Panc1 (cell line): ENCODE measurements around the gene DNM3. TPM values are rescaled to one million over a fixed set of nuclear protein-coding genes. Genes with fewer than 3 reads are reported as not detected.

ENCODE experiments used
- ATAC-seq: fragments of 200-7000 bp; cut with Tn5 transposase; 2 replicates; pipeline ENCODE4 v1.9.1; 2020; ENCODE audit warnings: mild to moderate bottlenecking, moderate library complexity
- BruUV-seq: library from RNA; stranded (reverse); fragments of 400-500 nt; replicated peaks from 2 replicates; lab custom pipeline; 2021; lab: Mats Ljungman, UMichigan
- CTCF ChIA-PET: fragments of 300-600 bp; sonication (Branson Sonifier 250); formaldehyde crosslinking; loops from one replicate; lab custom pipeline; 2022; ENCODE audit warnings: antibody characterized with exemption; lab: Charles Lee
- POLR2A ChIA-PET: fragments of 300-600 bp; sonication (Branson Sonifier 250); formaldehyde crosslinking; loops from one replicate; lab custom pipeline; 2022; ENCODE audit warnings: antibody characterized with exemption; lab: Charles Lee
- DNase-seq: peaks from one replicate; pipeline ENCODE4 v3.0.0-alpha.2; 2010; ENCODE audit warnings: low read depth, low spot score
- H3K27ac ChIP-seq: 2 replicates; pipeline ENCODE4 v1.5.1; 2011; ENCODE audit warnings: mild to moderate bottlenecking, low read length, inconsistent platforms
- H3K27me3 ChIP-seq: fragments of 200-500 bp; sonication (Bioruptor generic); 2 replicates; pipeline ENCODE4 v1.6.0; 2014; ENCODE audit warnings: low read length, inconsistent platforms; ENCODE audit not compliant: control insufficient read depth, insufficient read depth
- H3K36me3 ChIP-seq: fragments of 200-500 bp; sonication (Bioruptor generic); 2 replicates; pipeline ENCODE4 v1.5.1; 2014; ENCODE audit warnings: inconsistent platforms, mild to moderate bottlenecking, low read length, moderate library complexity; ENCODE audit not compliant: control insufficient read depth, insufficient read depth
- H3K4me1 ChIP-seq: 2 replicates; pipeline ENCODE4 v1.5.1; 2011; ENCODE audit warnings: inconsistent platforms, mild to moderate bottlenecking, low read length, moderate library complexity; ENCODE audit not compliant: control insufficient read depth, insufficient read depth
- H3K4me3 ChIP-seq, 2 experiments: 2 replicates each; pipeline ENCODE4 v1.5.1; 2011 to 2012; ENCODE audit warnings: low read depth in 2 of 2, low read length in 2 of 2, mild to moderate bottlenecking in 2 of 2, inconsistent platforms in 1 of 2, moderate library complexity in 1 of 2
- H3K9me3 ChIP-seq: fragments of 200-500 bp; sonication (Bioruptor generic); 2 replicates; pipeline ENCODE4 v1.5.1; 2014; ENCODE audit warnings: low read depth, mild to moderate bottlenecking, inconsistent platforms, low read length, moderate library complexity; ENCODE audit not compliant: control insufficient read depth, insufficient read depth
- POLR2AphosphoS5 ChIP-seq: IDR thresholded peaks from 2 replicates; pipeline ENCODE4 v1.6.1; 2012; ENCODE audit warnings: mild to moderate bottlenecking, low read depth, low read length, moderate library complexity
- SIN3A ChIP-seq: IDR thresholded peaks from 2 replicates; pipeline ENCODE4 v1.6.1; 2012; ENCODE audit warnings: low read depth, mild to moderate bottlenecking, low read length, moderate library complexity, borderline replicate concordance; ENCODE audit not compliant: insufficient read depth
- TCF7L2 ChIP-seq: IDR thresholded peaks from 2 replicates; pipeline ENCODE4 v1.6.1; 2011; ENCODE audit warnings: mild to moderate bottlenecking, low read depth, low read length, inconsistent platforms
- in situ Hi-C: cut with HindIII; loops from 2 replicates; pipeline ENCODE4 v1.10.0; 2016; ENCODE audit warnings: low sequenced_read_pairs, low pct_unique_long_range_greater_than_20kb
- intact Hi-C: fragments of 100-400 bp; cut with micrococcal nuclease; formaldehyde crosslinking; loops from one replicate; pipeline ENCODE4 v1.10.0; 2022; ENCODE audit not compliant: unreplicated experiment
- total RNA-seq: library from RNA; stranded (reverse); gene quantifications from one replicate; pipeline ENCODE4 v1.2.1, GENCODE V29; 2021; ENCODE audit not compliant: unreplicated experiment
- TF ChIP-seq, protein P1 (sequence below): fragments of 450-650 bp; IDR thresholded peaks from 2 replicates; pipeline ENCODE4 v1.5.1; 2017; ENCODE audit warnings: mild to moderate bottlenecking
- TF ChIP-seq, protein P2 (sequence below), 2 experiments: IDR thresholded peaks; 2 replicates each; pipeline ENCODE4 v1.6.1; 2011 to 2012; ENCODE audit warnings: low read depth in 2 of 2, control low read depth in 1 of 2, low read length in 1 of 2, mild to moderate bottlenecking in 1 of 2, moderate library complexity in 1 of 2; ENCODE audit not compliant: insufficient read depth in 1 of 2

The DNM3 gene
- total RNA-seq, 1 experiment from 2014 or later: 0.46 TPM

- in situ Hi-C loops: no loop called here
Measured at GRCh38 chr1:172448995-172449584, 607.8 kb downstream of the DNM3 start.

GRCh38 chr1:172449585-172450523 is 608.6 kb downstream of the DNM3 start:
- in situ Hi-C loops (no loop called here), intact Hi-C loops (loop anchor here (2.0 to 5.0 kb wide), 3 partner anchors 82 to 448 kb away; partner anchors contain the start of gene SUCO)
- H3K36me3 ChIP-seq: no peaks in the 10 kb centered on the region
- ChIA-PET CTCF (interaction anchor here (1.0 to 1.2 kb wide), 3 partner anchors 83 to 270 kb away, joined by 3 to 8 read pairs (median 4); partner anchors contain the start of gene SUCO), POLR2A (no interaction called here)
- no TSS peak for BruUV-seq
- no peaks in the 10 kb centered on the region for H3K9me3 ChIP-seq
- peak overlapping the region; percentile 65 for H3K27ac ChIP-seq
- no peaks in the 10 kb centered on the region for H3K27me3 ChIP-seq
- peak; percentile 95 for ATAC-seq
- DNase-seq: peak; percentile 66
- peaks cover 28% of the 10 kb centered on the region for H3K4me1 ChIP-seq
- H3K4me3 ChIP-seq: peak overlapping the region; percentile 7 to 29; a peak in 3 of 4 replicates
- TF ChIP-seq, protein P1, sequence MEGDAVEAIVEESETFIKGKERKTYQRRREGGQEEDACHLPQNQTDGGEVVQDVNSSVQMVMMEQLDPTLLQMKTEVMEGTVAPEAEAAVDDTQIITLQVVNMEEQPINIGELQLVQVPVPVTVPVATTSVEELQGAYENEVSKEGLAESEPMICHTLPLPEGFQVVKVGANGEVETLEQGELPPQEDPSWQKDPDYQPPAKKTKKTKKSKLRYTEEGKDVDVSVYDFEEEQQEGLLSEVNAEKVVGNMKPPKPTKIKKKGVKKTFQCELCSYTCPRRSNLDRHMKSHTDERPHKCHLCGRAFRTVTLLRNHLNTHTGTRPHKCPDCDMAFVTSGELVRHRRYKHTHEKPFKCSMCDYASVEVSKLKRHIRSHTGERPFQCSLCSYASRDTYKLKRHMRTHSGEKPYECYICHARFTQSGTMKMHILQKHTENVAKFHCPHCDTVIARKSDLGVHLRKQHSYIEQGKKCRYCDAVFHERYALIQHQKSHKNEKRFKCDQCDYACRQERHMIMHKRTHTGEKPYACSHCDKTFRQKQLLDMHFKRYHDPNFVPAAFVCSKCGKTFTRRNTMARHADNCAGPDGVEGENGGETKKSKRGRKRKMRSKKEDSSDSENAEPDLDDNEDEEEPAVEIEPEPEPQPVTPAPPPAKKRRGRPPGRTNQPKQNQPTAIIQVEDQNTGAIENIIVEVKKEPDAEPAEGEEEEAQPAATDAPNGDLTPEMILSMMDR: peak; percentile 97
- TF ChIP-seq SIN3A: no peak

More at GRCh38 chr1:172448995-172449584, 607.8 kb downstream of the DNM3 start:
- peak; percentile 59 for ATAC-seq
- Histone ChIP-seq H3K9me3 (no peaks in the 10 kb centered on the region), H3K4me1 (peaks cover 32% of the 10 kb centered on the region), H3K36me3 (no peaks in the 10 kb centered on the region), H3K27me3 (no peaks in the 10 kb centered on the region), H3K4me3 (no peak overlapping the region), H3K27ac (peak overlapping the region; percentile 66)
- POLR2A ChIA-PET: no interaction called here
- CTCF ChIA-PET: interaction anchor here (1.0 kb wide), 2 partner anchors 83 to 271 kb away, joined by 3 to 8 read pairs; partner anchors contain the start of gene SUCO
- DNase-seq: no peak
- intact Hi-C loops: loop anchor here (5.0 kb wide), 2 partner anchors 83 to 447 kb away; partner anchors contain the start of gene SUCO
- no TSS peak for BruUV-seq
- no peak for TF ChIP-seq POLR2AphosphoS5

- intact Hi-C loops: loop anchor here (2.0 kb wide), 1 partner anchor 268 kb away; no protein-coding TSS in a partner anchor
- Histone ChIP-seq H3K4me3 (peak overlapping the region in 1 of 2 experiments; percentile 29; a peak in 2 of 4 replicates), H3K27ac (peak overlapping the region; percentile 65), H3K36me3 (no peaks in the 10 kb centered on the region), H3K27me3 (no peaks in the 10 kb centered on the region), H3K4me1 (peaks cover 28% of the 10 kb centered on the region), H3K9me3 (no peaks in the 10 kb centered on the region)
- no TSS peak for BruUV-seq
- in situ Hi-C loops: no loop called here
- POLR2A ChIA-PET: no interaction called here
- DNase-seq (no peak), ATAC-seq (peak; percentile 16; the same call in 1 of the 2 replicates)
- CTCF ChIA-PET: interaction anchor here (1.2 kb wide), 1 partner anchor 269 kb away, joined by 4 read pairs; no protein-coding TSS in a partner anchor
- TF ChIP-seq, protein P2, sequence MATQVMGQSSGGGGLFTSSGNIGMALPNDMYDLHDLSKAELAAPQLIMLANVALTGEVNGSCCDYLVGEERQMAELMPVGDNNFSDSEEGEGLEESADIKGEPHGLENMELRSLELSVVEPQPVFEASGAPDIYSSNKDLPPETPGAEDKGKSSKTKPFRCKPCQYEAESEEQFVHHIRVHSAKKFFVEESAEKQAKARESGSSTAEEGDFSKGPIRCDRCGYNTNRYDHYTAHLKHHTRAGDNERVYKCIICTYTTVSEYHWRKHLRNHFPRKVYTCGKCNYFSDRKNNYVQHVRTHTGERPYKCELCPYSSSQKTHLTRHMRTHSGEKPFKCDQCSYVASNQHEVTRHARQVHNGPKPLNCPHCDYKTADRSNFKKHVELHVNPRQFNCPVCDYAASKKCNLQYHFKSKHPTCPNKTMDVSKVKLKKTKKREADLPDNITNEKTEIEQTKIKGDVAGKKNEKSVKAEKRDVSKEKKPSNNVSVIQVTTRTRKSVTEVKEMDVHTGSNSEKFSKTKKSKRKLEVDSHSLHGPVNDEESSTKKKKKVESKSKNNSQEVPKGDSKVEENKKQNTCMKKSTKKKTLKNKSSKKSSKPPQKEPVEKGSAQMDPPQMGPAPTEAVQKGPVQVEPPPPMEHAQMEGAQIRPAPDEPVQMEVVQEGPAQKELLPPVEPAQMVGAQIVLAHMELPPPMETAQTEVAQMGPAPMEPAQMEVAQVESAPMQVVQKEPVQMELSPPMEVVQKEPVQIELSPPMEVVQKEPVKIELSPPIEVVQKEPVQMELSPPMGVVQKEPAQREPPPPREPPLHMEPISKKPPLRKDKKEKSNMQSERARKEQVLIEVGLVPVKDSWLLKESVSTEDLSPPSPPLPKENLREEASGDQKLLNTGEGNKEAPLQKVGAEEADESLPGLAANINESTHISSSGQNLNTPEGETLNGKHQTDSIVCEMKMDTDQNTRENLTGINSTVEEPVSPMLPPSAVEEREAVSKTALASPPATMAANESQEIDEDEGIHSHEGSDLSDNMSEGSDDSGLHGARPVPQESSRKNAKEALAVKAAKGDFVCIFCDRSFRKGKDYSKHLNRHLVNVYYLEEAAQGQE (IDR thresholded peaks at IDR 0.05; ENCODE audit: insufficient read depth in 1 of 2, low read depth in 2 of 2, low read length in 1 of 2): no peak
- TF ChIP-seq SIN3A (no peak), TCF7L2 (no peak)
- TF ChIP-seq, protein P1: no peak
Measured at GRCh38 chr1:172450524-172450885, 609.2 kb downstream of the DNM3 start.
